Measurements from ENCODE around the gene UBQLN1.

UBQLN1 gene

GRCh38 chr9:83665580-83666200, 42.1 kb downstream of the UBQLN1 start:
- no peak overlapping the region for H3K4me3 ChIP-seq (ENCODE audit: insufficient read depth, low read depth, low read length, poor library complexity, severe bottlenecking)
- no peak overlapping the region for H3K27ac ChIP-seq (ENCODE audit: insufficient read depth, low read length, poor library complexity, severe bottlenecking)
- no peaks in the 10 kb centered on the region for H3K9me3 ChIP-seq (ENCODE audit: control insufficient read depth, low read length)
- H3K36me3 ChIP-seq (ENCODE audit: control insufficient read depth, insufficient read depth, low read length) = peaks cover 65% of the 10 kb centered on the region
- no peaks in the 10 kb centered on the region for H3K4me1 ChIP-seq (ENCODE audit: control insufficient read depth, insufficient read depth, low read length, poor library complexity, severe bottlenecking)
- no peak for DNase-seq
- H3K27me3 ChIP-seq (replicated peaks; ENCODE audit: control insufficient read depth, insufficient read depth, low read length, poor library complexity, severe bottlenecking) = no peaks in the 10 kb centered on the region

DNA sequence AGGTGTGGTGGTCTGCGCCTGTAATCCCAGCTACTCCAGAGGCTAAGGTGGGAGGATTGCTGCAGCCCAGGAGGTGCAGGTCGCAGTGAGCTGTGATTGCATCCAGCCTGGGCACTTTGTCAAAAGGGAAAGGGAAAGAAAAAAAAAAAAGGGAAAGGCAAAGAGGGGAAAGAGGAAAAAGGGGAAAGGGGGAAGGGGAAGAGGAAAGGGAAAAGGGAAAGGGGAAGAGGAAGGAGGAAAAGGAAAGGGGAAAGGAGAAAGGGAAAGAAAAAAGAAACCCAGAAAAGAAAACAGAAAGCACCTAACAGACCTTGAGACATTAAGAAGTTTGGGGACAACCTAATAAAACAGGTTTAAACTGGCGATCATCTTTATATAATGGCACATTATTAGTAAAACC, 44.8 kb downstream of the UBQLN1 start:
- no peak for DNase-seq
- no peak overlapping the region for H3K27ac ChIP-seq (ENCODE audit: insufficient read depth, low read length, poor library complexity, severe bottlenecking)
- H3K9me3 ChIP-seq (ENCODE audit: control insufficient read depth, low read length) = no peaks in the 10 kb centered on the region
- H3K36me3 ChIP-seq (ENCODE audit: control insufficient read depth, insufficient read depth, low read length) = peaks cover 79% of the 10 kb centered on the region
- H3K4me1 ChIP-seq (ENCODE audit: control insufficient read depth, insufficient read depth, low read length, poor library complexity, severe bottlenecking) = no peaks in the 10 kb centered on the region
- no peak overlapping the region for H3K4me3 ChIP-seq (ENCODE audit: insufficient read depth, low read depth, low read length, poor library complexity, severe bottlenecking)
- no peaks in the 10 kb centered on the region for H3K27me3 ChIP-seq (replicated peaks; ENCODE audit: control insufficient read depth, insufficient read depth, low read length, poor library complexity, severe bottlenecking)

- H3K36me3 ChIP-seq (ENCODE audit: control insufficient read depth, insufficient read depth, low read length) = peaks cover 65% of the 10 kb centered on the region
- DNase-seq = no peak
Measured at GRCh38 chr9:83656952-83657351, 50.8 kb downstream of the UBQLN1 start.

DNA sequence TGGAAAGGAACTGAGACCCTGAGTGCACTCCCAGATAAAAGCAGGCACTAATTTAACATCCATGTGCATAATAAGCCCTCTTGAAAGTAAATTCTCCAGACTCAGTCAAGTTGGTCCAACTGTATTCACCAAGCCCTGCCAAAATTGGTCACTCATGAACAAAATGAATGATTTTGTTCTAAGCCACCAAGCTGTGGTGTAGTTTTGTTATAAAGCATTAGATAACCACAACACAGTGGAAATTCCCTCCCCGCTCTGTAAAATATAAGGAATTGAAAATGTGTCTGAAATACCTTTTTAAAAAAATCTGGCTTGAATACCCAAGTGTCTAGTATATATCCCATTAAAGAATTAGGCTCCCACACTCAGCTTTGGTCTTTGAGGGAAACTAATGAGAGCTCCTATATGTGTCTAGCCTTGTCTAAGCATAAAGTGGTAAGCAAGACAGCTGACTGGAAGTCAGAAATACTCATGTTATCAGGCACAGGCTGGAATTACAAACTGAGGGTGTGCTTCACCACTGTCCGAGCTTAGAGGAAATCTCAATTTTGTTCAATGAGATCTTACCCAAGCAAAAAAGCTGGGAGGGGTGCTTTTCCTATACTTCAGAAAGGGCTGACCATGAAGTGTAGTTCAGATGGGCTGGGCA, 51.6 kb downstream of the UBQLN1 start:
- Histone ChIP-seq H3K36me3 (ENCODE audit: control insufficient read depth, insufficient read depth, low read length) (peaks cover 64% of the 10 kb centered on the region), H3K9me3 (ENCODE audit: control insufficient read depth, low read length) (no peaks in the 10 kb centered on the region), H3K4me3 (ENCODE audit: insufficient read depth, low read depth, low read length, poor library complexity, severe bottlenecking) (no peak overlapping the region), H3K27me3 (replicated peaks; ENCODE audit: control insufficient read depth, insufficient read depth, low read length, poor library complexity, severe bottlenecking) (no peaks in the 10 kb centered on the region), H3K4me1 (ENCODE audit: control insufficient read depth, insufficient read depth, low read length, poor library complexity, severe bottlenecking) (no peaks in the 10 kb centered on the region), H3K27ac (ENCODE audit: insufficient read depth, low read length, poor library complexity, severe bottlenecking) (no peak overlapping the region)
- DNase-seq = no peak

More at GRCh38 chr9:83656952-83657351, 50.8 kb downstream of the UBQLN1 start:
- Histone ChIP-seq H3K27me3 (replicated peaks; ENCODE audit: control insufficient read depth, insufficient read depth, low read length, poor library complexity, severe bottlenecking) (no peaks in the 10 kb centered on the region), H3K27ac (ENCODE audit: insufficient read depth, low read length, poor library complexity, severe bottlenecking) (no peak overlapping the region), H3K4me3 (ENCODE audit: insufficient read depth, low read depth, low read length, poor library complexity, severe bottlenecking) (no peak overlapping the region), H3K4me1 (ENCODE audit: control insufficient read depth, insufficient read depth, low read length, poor library complexity, severe bottlenecking) (no peaks in the 10 kb centered on the region), H3K9me3 (ENCODE audit: control insufficient read depth, low read length) (no peaks in the 10 kb centered on the region)

GRCh38 chr9:83655433-83655832, 52.3 kb downstream of the UBQLN1 start:
- H3K27me3 ChIP-seq (replicated peaks; ENCODE audit: control insufficient read depth, insufficient read depth, low read length, poor library complexity, severe bottlenecking) = no peaks in the 10 kb centered on the region
- H3K4me3 ChIP-seq (ENCODE audit: insufficient read depth, low read depth, low read length, poor library complexity, severe bottlenecking) = no peak overlapping the region
- no peaks in the 10 kb centered on the region for H3K9me3 ChIP-seq (ENCODE audit: control insufficient read depth, low read length)
- peaks cover 58% of the 10 kb centered on the region for H3K36me3 ChIP-seq (ENCODE audit: control insufficient read depth, insufficient read depth, low read length)
- DNase-seq = no peak
- no peak overlapping the region for H3K27ac ChIP-seq (ENCODE audit: insufficient read depth, low read length, poor library complexity, severe bottlenecking)
- no peaks in the 10 kb centered on the region for H3K4me1 ChIP-seq (ENCODE audit: control insufficient read depth, insufficient read depth, low read length, poor library complexity, severe bottlenecking)

DNA sequence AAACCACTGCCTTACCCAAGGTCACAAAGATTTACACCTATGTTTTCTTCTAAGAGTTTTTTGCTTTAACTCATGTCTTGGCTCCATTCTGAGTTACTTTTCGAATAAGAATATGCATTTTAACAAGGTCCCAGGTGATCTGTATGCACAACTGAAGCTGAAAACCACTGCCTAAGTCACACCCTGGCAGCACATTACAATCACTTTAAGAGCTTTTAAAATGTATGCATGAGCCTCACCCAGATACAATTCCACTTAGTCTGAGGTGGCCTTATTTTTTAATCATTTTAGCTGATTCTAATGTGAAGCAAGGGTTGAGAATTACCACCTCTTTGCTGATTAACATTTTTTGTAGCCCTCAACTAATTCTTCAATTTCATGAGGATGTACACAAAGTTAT, 55.3 kb downstream of the UBQLN1 start:
- Histone ChIP-seq H3K27me3 (replicated peaks; ENCODE audit: control insufficient read depth, insufficient read depth, low read length, poor library complexity, severe bottlenecking) (no peaks in the 10 kb centered on the region), H3K36me3 (ENCODE audit: control insufficient read depth, insufficient read depth, low read length) (peaks cover 34% of the 10 kb centered on the region), H3K27ac (ENCODE audit: insufficient read depth, low read length, poor library complexity, severe bottlenecking) (no peak overlapping the region), H3K4me1 (ENCODE audit: control insufficient read depth, insufficient read depth, low read length, poor library complexity, severe bottlenecking) (no peaks in the 10 kb centered on the region), H3K4me3 (ENCODE audit: insufficient read depth, low read depth, low read length, poor library complexity, severe bottlenecking) (no peak overlapping the region), H3K9me3 (ENCODE audit: control insufficient read depth, low read length) (no peaks in the 10 kb centered on the region)
- no peak for DNase-seq

DNA sequence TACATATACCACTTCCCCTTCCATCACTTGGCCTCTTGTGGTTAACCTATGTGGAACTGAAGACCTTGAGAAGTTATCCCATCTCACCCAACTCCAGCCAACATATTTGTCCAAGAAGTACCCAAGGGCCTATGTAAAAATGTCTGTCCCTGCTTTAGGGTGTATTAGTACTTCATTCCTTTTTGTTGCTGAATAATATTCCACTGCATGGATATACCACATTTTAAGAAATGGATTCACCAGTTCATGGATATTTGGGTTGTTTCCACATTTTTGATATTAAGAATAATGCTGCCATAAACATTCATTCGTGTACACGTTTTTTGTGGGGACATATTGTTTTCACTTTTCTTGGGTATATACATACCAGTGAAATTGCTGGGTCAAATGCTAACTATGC, 56.2 kb downstream of the UBQLN1 start:
- no peak overlapping the region for H3K27ac ChIP-seq (ENCODE audit: insufficient read depth, low read length, poor library complexity, severe bottlenecking)
- no peaks in the 10 kb centered on the region for H3K9me3 ChIP-seq (ENCODE audit: control insufficient read depth, low read length)
- no peaks in the 10 kb centered on the region for H3K4me1 ChIP-seq (ENCODE audit: control insufficient read depth, insufficient read depth, low read length, poor library complexity, severe bottlenecking)
- H3K36me3 ChIP-seq (ENCODE audit: control insufficient read depth, insufficient read depth, low read length) = peaks cover 25% of the 10 kb centered on the region
- H3K27me3 ChIP-seq (replicated peaks; ENCODE audit: control insufficient read depth, insufficient read depth, low read length, poor library complexity, severe bottlenecking) = no peaks in the 10 kb centered on the region
- no peak for DNase-seq
- H3K4me3 ChIP-seq (ENCODE audit: insufficient read depth, low read depth, low read length, poor library complexity, severe bottlenecking) = no peak overlapping the region

DNA sequence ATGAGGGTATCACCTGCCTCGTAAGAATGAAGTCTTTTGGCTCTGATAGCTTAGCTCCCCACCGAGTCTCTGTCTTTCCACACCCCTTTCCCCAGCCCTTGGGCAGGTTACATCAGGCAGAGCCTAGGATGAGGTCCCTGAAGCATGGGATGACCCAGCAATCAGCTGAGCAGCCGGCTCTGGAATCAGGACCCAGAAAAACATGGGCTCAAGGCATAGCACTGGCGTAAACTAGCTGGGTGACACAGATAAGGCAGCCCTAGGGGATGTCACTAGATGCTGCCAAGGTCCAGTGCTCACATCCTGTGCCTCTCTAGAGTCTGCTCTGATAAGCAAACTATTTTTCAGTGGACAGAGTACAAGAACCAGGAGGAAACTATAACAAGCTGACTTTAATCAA, 58.2 kb downstream of the UBQLN1 start:
- no peaks in the 10 kb centered on the region for H3K27me3 ChIP-seq (replicated peaks; ENCODE audit: control insufficient read depth, insufficient read depth, low read length, poor library complexity, severe bottlenecking)
- no peak for DNase-seq
- no peak overlapping the region for H3K4me3 ChIP-seq (ENCODE audit: insufficient read depth, low read depth, low read length, poor library complexity, severe bottlenecking)
- no peak overlapping the region for H3K27ac ChIP-seq (ENCODE audit: insufficient read depth, low read length, poor library complexity, severe bottlenecking)
- no peaks in the 10 kb centered on the region for H3K9me3 ChIP-seq (ENCODE audit: control insufficient read depth, low read length)
- no peaks in the 10 kb centered on the region for H3K4me1 ChIP-seq (ENCODE audit: control insufficient read depth, insufficient read depth, low read length, poor library complexity, severe bottlenecking)
- H3K36me3 ChIP-seq (ENCODE audit: control insufficient read depth, insufficient read depth, low read length) = peaks cover 19% of the 10 kb centered on the region

GRCh38 chr9:83649080-83649479, 58.7 kb downstream of the UBQLN1 start:
- Histone ChIP-seq H3K9me3 (ENCODE audit: control insufficient read depth, low read length) (no peaks in the 10 kb centered on the region), H3K27me3 (replicated peaks; ENCODE audit: control insufficient read depth, insufficient read depth, low read length, poor library complexity, severe bottlenecking) (no peaks in the 10 kb centered on the region), H3K27ac (ENCODE audit: insufficient read depth, low read length, poor library complexity, severe bottlenecking) (no peak overlapping the region), H3K4me1 (ENCODE audit: control insufficient read depth, insufficient read depth, low read length, poor library complexity, severe bottlenecking) (no peaks in the 10 kb centered on the region), H3K36me3 (ENCODE audit: control insufficient read depth, insufficient read depth, low read length) (peaks cover 19% of the 10 kb centered on the region), H3K4me3 (ENCODE audit: insufficient read depth, low read depth, low read length, poor library complexity, severe bottlenecking) (no peak overlapping the region)
- peak; percentile 46 to 67 (median 49) for DNase-seq

DNA sequence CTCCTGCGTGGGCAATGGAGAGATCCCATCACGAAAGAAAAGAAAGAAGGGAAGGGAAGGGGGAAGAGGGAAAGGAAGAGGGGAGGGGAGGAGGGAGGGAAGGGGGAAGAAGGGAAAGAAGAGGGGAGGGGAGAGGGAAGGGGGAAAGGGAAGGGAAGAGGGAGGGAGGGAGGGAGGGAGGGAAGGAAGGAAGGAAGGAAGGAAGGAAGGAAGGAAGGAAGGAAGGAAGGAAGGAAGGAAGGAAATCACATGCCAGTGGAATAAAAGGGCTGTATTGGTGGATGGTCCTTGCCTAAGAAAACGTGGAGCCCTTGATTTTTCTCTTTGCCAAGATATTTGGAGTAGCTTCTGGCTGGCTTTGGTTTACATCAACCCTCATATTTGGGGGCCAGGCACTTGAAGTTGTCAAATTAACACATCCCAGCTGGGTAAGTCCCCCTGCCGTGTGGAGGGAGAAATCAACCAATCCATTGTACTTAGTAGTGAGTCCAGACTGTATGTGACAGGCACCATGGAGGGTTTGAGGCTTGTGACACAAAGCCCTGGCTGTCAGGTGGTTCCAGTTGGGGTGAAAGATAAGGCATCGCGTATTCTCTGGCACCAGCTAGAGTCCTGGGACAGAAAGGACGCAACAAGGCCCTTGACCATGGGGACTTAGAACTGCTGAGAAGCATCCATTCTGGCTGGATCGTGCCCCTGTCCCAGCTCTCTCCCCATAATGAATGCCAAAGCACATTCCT, 61.1 kb downstream of the UBQLN1 start:
- peaks cover 7% of the 10 kb centered on the region for H3K36me3 ChIP-seq (ENCODE audit: control insufficient read depth, insufficient read depth, low read length)
- H3K4me1 ChIP-seq (ENCODE audit: control insufficient read depth, insufficient read depth, low read length, poor library complexity, severe bottlenecking) = no peaks in the 10 kb centered on the region
- DNase-seq = no peak
- no peaks in the 10 kb centered on the region for H3K27me3 ChIP-seq (replicated peaks; ENCODE audit: control insufficient read depth, insufficient read depth, low read length, poor library complexity, severe bottlenecking)
- no peak overlapping the region for H3K4me3 ChIP-seq (ENCODE audit: insufficient read depth, low read depth, low read length, poor library complexity, severe bottlenecking)
- H3K9me3 ChIP-seq (ENCODE audit: control insufficient read depth, low read length) = no peaks in the 10 kb centered on the region
- H3K27ac ChIP-seq (ENCODE audit: insufficient read depth, low read length, poor library complexity, severe bottlenecking) = no peak overlapping the region
